ENCODE results near the gene GBF1. TPM values are rescaled to one million over a fixed set of nuclear protein-coding genes. Genes with fewer than 3 reads are reported as not detected.

GBF1 gene
- polyA plus RNA-seq, 1 donor = 56.6 TPM

GRCh38 chr10:102407425-102408130, 162.2 kb downstream of the GBF1 start:
- DNase-seq = no peak

- DNase-seq = no peak
Measured at GRCh38 chr10:102408131-102408727, 162.9 kb downstream of the GBF1 start.

- no peak for DNase-seq
Measured at GRCh38 chr10:102408728-102409603, 163.6 kb downstream of the GBF1 start.

GRCh38 chr10:102409604-102410428, 164.5 kb downstream of the GBF1 start:
- DNase-seq = no peak

GRCh38 chr10:102410429-102411073, 165.2 kb downstream of the GBF1 start:
- no peak for DNase-seq

- DNase-seq = no peak
Measured at GRCh38 chr10:102411341-102412255, 166.3 kb downstream of the GBF1 start.

GRCh38 chr10:102412293-102412692, 167.0 kb downstream of the GBF1 start:
- no peak for DNase-seq

GRCh38 chr10:102413053-102413705, 167.8 kb downstream of the GBF1 start:
- DNase-seq = no peak

GRCh38 chr10:102413806-102414561, 168.7 kb downstream of the GBF1 start:
- no peak for DNase-seq

- DNase-seq = no peak
Measured at GRCh38 chr10:102414749-102415148, 169.4 kb downstream of the GBF1 start.

GRCh38 chr10:102416283-102416682, 171.0 kb downstream of the GBF1 start:
- no peak for DNase-seq

- DNase-seq = no peak
Measured at GRCh38 chr10:102416695-102417094, 171.4 kb downstream of the GBF1 start.

GRCh38 chr10:102418622-102419268, 173.4 kb downstream of the GBF1 start, which contains the start of gene PSD:
Gene PSD, minus strand, starts transcription at chr10:102418785. Its CDS starts 1,747 bp downstream, at chr10:102417038.
- no peak for DNase-seq

GRCh38 chr10:102419269-102420180, 174.2 kb downstream of the GBF1 start:
- DNase-seq = no peak

GRCh38 chr10:102420181-102420713, 174.9 kb downstream of the GBF1 start:
- DNase-seq = no peak

- DNase-seq = peak; percentile 98
Measured at GRCh38 chr10:102420714-102421506, 175.6 kb downstream of the GBF1 start, which contains the start of gene FBXL15. Gene FBXL15, plus strand, starts transcription at chr10:102420836. Its CDS starts 294 bp downstream, at chr10:102421130.
